RWPE2 (cell line): ENCODE measurements around the gene OPA1.

Experiments
- ATAC-seq: fragments of 200-7000 bp; cut with Tn5 transposase; 3 replicates; pipeline ENCODE4 v1.9.1; 2021; ENCODE audit warnings: low read depth
- DNase-seq: peaks from one replicate; pipeline ENCODE4 v3.0.0-alpha.2; 2020; ENCODE audit warnings: low spot score
- H3K27ac ChIP-seq: fragments of 450-650 bp; 2 replicates; pipeline ENCODE4 v1.5.1; 2017; ENCODE audit warnings: mild to moderate bottlenecking; ENCODE audit not compliant: poor library complexity, severe bottlenecking
- H3K27me3 ChIP-seq: fragments of 250-450 bp; sonication (Bioruptor Pico); 2 replicates; pipeline ENCODE4 v1.5.1; 2021; ENCODE audit warnings: mild to moderate bottlenecking, moderate library complexity; ENCODE audit not compliant: insufficient read depth, poor library complexity, severe bottlenecking
- H3K36me3 ChIP-seq: fragments of 250-450 bp; sonication (Bioruptor Pico); 2 replicates; pipeline ENCODE4 v1.5.1; 2020; ENCODE audit warnings: low read depth, mild to moderate bottlenecking, moderate library complexity
- H3K4me1 ChIP-seq: fragments of 250-450 bp; sonication (Bioruptor Pico); 2 replicates; pipeline ENCODE4 v1.5.1; 2021; ENCODE audit warnings: mild to moderate bottlenecking, moderate library complexity; ENCODE audit not compliant: insufficient read depth, poor library complexity, severe bottlenecking
- H3K4me3 ChIP-seq: fragments of 250-450 bp; sonication (Bioruptor Pico); 2 replicates; pipeline ENCODE4 v1.5.1; 2021; ENCODE audit warnings: mild to moderate bottlenecking, moderate library complexity; ENCODE audit not compliant: severe bottlenecking
- H3K9me3 ChIP-seq: fragments of 250-450 bp; sonication (Bioruptor Pico); 2 replicates; pipeline ENCODE4 v1.5.1; 2021; ENCODE audit warnings: mild to moderate bottlenecking, moderate library complexity; ENCODE audit not compliant: severe bottlenecking
- TF ChIP-seq, protein P1 (sequence below): fragments of 450-650 bp; IDR thresholded peaks from one replicate; pipeline ENCODE4 v1.5.1; 2017; ENCODE audit warnings: mild to moderate bottlenecking, moderate library complexity; ENCODE audit not compliant: poor library complexity, severe bottlenecking

The OPA1 gene

DNA sequence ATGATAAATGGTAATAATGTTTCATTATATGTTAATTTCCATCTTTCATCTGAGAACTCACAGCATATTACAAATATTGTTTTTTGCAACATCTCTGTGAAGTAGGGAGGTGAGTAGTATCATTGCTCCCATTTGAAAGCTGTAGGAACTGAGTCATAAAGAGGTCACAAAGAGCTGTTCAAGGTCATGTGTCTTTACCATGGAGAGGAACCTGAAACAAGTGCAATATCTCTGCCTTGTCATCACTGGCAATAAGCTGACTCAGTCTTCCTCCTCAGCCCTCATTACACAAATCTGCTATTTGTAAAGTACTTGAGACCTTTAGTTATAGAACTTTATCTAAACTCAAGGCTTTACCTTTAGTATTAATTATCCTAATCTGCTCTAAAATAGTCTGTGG, 33.9 kb upstream of the OPA1 start:
- ATAC-seq (no peak), DNase-seq (no peak)
- H3K9me3 ChIP-seq = no peaks in the 10 kb centered on the region
- H3K36me3 ChIP-seq = no peaks in the 10 kb centered on the region
- H3K27me3 ChIP-seq = no peaks in the 10 kb centered on the region
- no peak overlapping the region for H3K27ac ChIP-seq
- TF ChIP-seq, protein P1, sequence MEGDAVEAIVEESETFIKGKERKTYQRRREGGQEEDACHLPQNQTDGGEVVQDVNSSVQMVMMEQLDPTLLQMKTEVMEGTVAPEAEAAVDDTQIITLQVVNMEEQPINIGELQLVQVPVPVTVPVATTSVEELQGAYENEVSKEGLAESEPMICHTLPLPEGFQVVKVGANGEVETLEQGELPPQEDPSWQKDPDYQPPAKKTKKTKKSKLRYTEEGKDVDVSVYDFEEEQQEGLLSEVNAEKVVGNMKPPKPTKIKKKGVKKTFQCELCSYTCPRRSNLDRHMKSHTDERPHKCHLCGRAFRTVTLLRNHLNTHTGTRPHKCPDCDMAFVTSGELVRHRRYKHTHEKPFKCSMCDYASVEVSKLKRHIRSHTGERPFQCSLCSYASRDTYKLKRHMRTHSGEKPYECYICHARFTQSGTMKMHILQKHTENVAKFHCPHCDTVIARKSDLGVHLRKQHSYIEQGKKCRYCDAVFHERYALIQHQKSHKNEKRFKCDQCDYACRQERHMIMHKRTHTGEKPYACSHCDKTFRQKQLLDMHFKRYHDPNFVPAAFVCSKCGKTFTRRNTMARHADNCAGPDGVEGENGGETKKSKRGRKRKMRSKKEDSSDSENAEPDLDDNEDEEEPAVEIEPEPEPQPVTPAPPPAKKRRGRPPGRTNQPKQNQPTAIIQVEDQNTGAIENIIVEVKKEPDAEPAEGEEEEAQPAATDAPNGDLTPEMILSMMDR = no peak
- H3K4me1 ChIP-seq = no peaks in the 10 kb centered on the region
- no peak overlapping the region for H3K4me3 ChIP-seq

GRCh38 chr3:193560091-193560490, 32.9 kb upstream of the OPA1 start:
- H3K4me1 ChIP-seq = no peaks in the 10 kb centered on the region
- H3K36me3 ChIP-seq = no peaks in the 10 kb centered on the region
- no peaks in the 10 kb centered on the region for H3K27me3 ChIP-seq
- no peak for DNase-seq
- H3K9me3 ChIP-seq = no peaks in the 10 kb centered on the region
- no peak overlapping the region for H3K27ac ChIP-seq
- H3K4me3 ChIP-seq = no peak overlapping the region
- TF ChIP-seq, protein P1 = no peak
- ATAC-seq = no peak

DNA sequence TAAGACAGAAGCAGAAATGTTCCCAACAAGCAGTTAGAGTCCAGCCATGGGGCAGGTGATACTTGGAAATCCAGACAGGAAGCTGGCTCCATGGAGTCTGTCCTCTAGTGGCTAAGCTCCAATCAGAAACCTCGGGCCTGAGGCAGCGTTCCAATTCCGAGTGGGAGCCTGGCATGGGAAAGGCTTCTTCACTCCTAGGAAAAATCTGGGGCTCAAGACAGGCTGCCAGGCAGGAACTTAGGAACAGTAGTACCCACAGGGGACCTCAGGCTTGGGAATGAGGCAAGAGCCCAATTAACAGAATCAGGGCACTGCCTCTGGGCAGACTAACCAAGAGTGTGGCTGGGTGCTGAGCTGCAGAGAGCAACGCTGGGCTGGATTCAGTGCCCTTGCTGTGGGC, 32.1 kb upstream of the OPA1 start:
- Histone ChIP-seq H3K4me3 (no peak overlapping the region), H3K4me1 (no peaks in the 10 kb centered on the region), H3K9me3 (no peaks in the 10 kb centered on the region), H3K36me3 (no peaks in the 10 kb centered on the region), H3K27ac (no peak overlapping the region), H3K27me3 (no peaks in the 10 kb centered on the region)
- ATAC-seq (no peak), DNase-seq (no peak)
- TF ChIP-seq, protein P1 = no peak

GRCh38 chr3:193563426-193563825, 29.6 kb upstream of the OPA1 start:
- no peak overlapping the region for H3K27ac ChIP-seq
- H3K9me3 ChIP-seq = no peaks in the 10 kb centered on the region
- no peak for ATAC-seq
- DNase-seq = no peak
- H3K4me1 ChIP-seq = no peaks in the 10 kb centered on the region
- TF ChIP-seq, protein P1 = no peak
- H3K36me3 ChIP-seq = no peaks in the 10 kb centered on the region
- H3K4me3 ChIP-seq = no peak overlapping the region
- no peaks in the 10 kb centered on the region for H3K27me3 ChIP-seq

DNA sequence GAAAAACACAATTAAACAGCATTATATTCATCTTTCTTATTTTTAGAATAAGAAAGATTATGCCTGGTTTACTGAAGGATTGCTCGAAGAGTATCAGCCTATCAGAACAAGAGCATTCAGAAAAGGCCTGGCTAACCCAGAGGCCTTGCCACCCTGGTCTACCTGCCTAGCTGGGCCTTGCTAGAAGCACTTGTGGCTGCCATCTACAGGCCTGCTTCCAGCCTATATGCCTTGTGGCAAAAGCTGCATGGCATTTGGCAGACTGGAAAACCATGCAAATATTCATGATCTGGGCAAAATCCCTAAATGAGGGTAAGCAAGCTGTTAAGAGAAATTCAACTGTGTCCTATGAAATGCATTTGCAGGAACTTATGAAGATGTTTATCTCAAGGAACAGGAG, 29.0 kb upstream of the OPA1 start:
- H3K27me3 ChIP-seq = no peaks in the 10 kb centered on the region
- H3K4me3 ChIP-seq = no peak overlapping the region
- no peaks in the 10 kb centered on the region for H3K36me3 ChIP-seq
- ATAC-seq (peak; percentile 68; the same call in 2 of the 3 replicates), DNase-seq (no peak)
- TF ChIP-seq, protein P1 = peak; percentile 28
- no peak overlapping the region for H3K27ac ChIP-seq
- H3K9me3 ChIP-seq = no peaks in the 10 kb centered on the region
- no peaks in the 10 kb centered on the region for H3K4me1 ChIP-seq
